SK-N-SH (cell line): ENCODE results near the gene ALOXE3. TPM values are rescaled to one million over a fixed set of nuclear protein-coding genes. Genes with fewer than 3 reads are reported as not detected.

Experiments used
- CTCF ChIA-PET: fragments of 300-600, 350-600 bp; formaldehyde crosslinking; extraction: SDS; loops from one replicate; lab custom pipeline; 2021; lab: Yijun Ruan, JAX
- POLR2A ChIA-PET: fragments of 350-600 bp; sonication (Branson Sonifier 250); formaldehyde crosslinking; extraction: SDS; loops from one replicate; lab custom pipeline; 2020; ENCODE audit warnings: antibody characterized with exemption, inconsistent platforms; lab: Yijun Ruan, JAX
- DNase-seq: peaks from one replicate; pipeline ENCODE4 v3.0.0; 2012
- H2AFZ ChIP-seq: fragments of 200-600 bp; sonication (generic); 2 replicates; pipeline ENCODE4 v1.8.1; 2016; ENCODE audit warnings: antibody characterized with exemption, mild to moderate bottlenecking, low read depth
- H3F3A ChIP-seq: fragments of 200-600 bp; sonication (generic); replicated peaks from 2 replicates; pipeline ENCODE3; 2016; ENCODE audit warnings: antibody characterized with exemption, mild to moderate bottlenecking; ENCODE audit not compliant: insufficient read depth
- H3K27ac ChIP-seq, 2 experiments: fragments of 200-500 bp in 1 of 2; fragments of 200-600 bp in 1 of 2; sonication (Bioruptor generic) in 1 of 2; sonication (generic), shearing (Covaris generic) in 1 of 2; 2 replicates each; pipeline versions ENCODE4 v1.5.1 to v1.6.1; 2014 to 2016; ENCODE audit warnings: low read depth in 2 of 2, inconsistent platforms in 1 of 2, low read length in 1 of 2, mild to moderate bottlenecking in 1 of 2, mixed read lengths in 1 of 2
- H3K27me3 ChIP-seq: fragments of 200-600 bp; sonication (generic), shearing (Covaris generic); 2 replicates; pipeline ENCODE4 v1.6.1; 2016; ENCODE audit warnings: mixed run types; ENCODE audit not compliant: insufficient read depth
- H3K36me3 ChIP-seq, 2 experiments: fragments of 200-500 bp in 1 of 2; fragments of 200-600 bp in 1 of 2; sonication (Bioruptor generic) in 1 of 2; sonication (generic) in 1 of 2; replicated peaks in 1 of 2; 2 replicates each; pipeline versions ENCODE3 to v1.5.1; 2014 to 2016; ENCODE audit warnings: low read length in 1 of 2, mild to moderate bottlenecking in 1 of 2; ENCODE audit not compliant: insufficient read depth in 2 of 2, control insufficient read depth in 1 of 2
- H3K4me1 ChIP-seq, 2 experiments: fragments of 200-500 bp in 1 of 2; fragments of 200-600 bp in 1 of 2; sonication (Bioruptor generic) in 1 of 2; sonication (generic), shearing (Covaris generic) in 1 of 2; 2 replicates each; pipeline versions ENCODE4 v1.5.1 to v1.6.1; 2014 to 2016; ENCODE audit warnings: low read depth in 1 of 2, low read length in 1 of 2, mixed run types in 1 of 2; ENCODE audit not compliant: insufficient read depth in 2 of 2, control insufficient read depth in 1 of 2
- H3K4me2 ChIP-seq: fragments of 200-600 bp; sonication (generic), shearing (Covaris generic); 2 replicates; pipeline ENCODE4 v1.6.1; 2017; ENCODE audit warnings: mixed run types
- H3K4me3 ChIP-seq, 2 experiments: fragments of 200-500 bp in 1 of 2; fragments of 200-600 bp in 1 of 2; sonication (Bioruptor generic) in 1 of 2; sonication (generic), shearing (Covaris generic) in 1 of 2; 2 replicates each; pipeline versions ENCODE4 v1.5.1 to v1.8.1; 2014 to 2016; ENCODE audit warnings: low read depth in 2 of 2, inconsistent platforms in 1 of 2, low read length in 1 of 2, mild to moderate bottlenecking in 1 of 2, mixed read lengths in 1 of 2, moderate library complexity in 1 of 2
- H3K79me2 ChIP-seq: fragments of 200-600 bp; sonication (generic); 2 replicates; pipeline ENCODE4 v1.8.1; 2017; ENCODE audit warnings: mild to moderate bottlenecking; ENCODE audit not compliant: insufficient read depth
- H3K9ac ChIP-seq: fragments of 200-600 bp; sonication (generic); 2 replicates; pipeline ENCODE4 v1.6.1; 2017; ENCODE audit warnings: mixed run types
- H3K9me2 ChIP-seq: fragments of 200-600 bp; sonication (generic); 2 replicates; pipeline ENCODE4 v1.6.1; 2017; ENCODE audit warnings: mixed run types
- H3K9me3 ChIP-seq: fragments of 200-600 bp; sonication (generic); 2 replicates; pipeline ENCODE4 v1.6.1; 2017; ENCODE audit warnings: mixed run types, mild to moderate bottlenecking, moderate library complexity
- H4K20me1 ChIP-seq: fragments of 200-600 bp; sonication (generic); 2 replicates; pipeline ENCODE4 v1.6.1; 2017; ENCODE audit warnings: mild to moderate bottlenecking, mixed run types; ENCODE audit not compliant: insufficient read depth
- CTCF ChIP-seq: fragments of 200-600 bp; sonication (generic); IDR thresholded peaks from 2 replicates; pipeline ENCODE4 v1.6.1; 2017; ENCODE audit warnings: antibody characterized with exemption, mild to moderate bottlenecking, moderate library complexity
- EZH2phosphoT487 ChIP-seq: fragments of 200-600 bp; sonication (generic); IDR thresholded peaks from 2 replicates; pipeline ENCODE4 v1.6.1; 2017; ENCODE audit warnings: low read depth, mixed run types, mild to moderate bottlenecking, antibody characterized with exemption, moderate library complexity, borderline replicate concordance
- IRF3 ChIP-seq: fragments of 150-350 bp; IDR thresholded peaks from 2 replicates; pipeline ENCODE4 v1.6.1; 2016; ENCODE audit warnings: mild to moderate bottlenecking, low read depth, low read length
- JUND ChIP-seq: IDR thresholded peaks from 2 replicates; pipeline ENCODE4 v1.4.0; 2012
- MAX ChIP-seq: IDR thresholded peaks from 2 replicates; pipeline ENCODE4 v1.4.0; 2012; ENCODE audit warnings: low read depth
- MXI1 ChIP-seq: IDR thresholded peaks from 2 replicates; pipeline ENCODE4 v1.6.1; 2012; ENCODE audit warnings: mild to moderate bottlenecking, low read depth, low read length, improper control_type of control experiment
- NFIC ChIP-seq: IDR thresholded peaks from 2 replicates; pipeline ENCODE4 v1.4.0; 2012; ENCODE audit warnings: borderline replicate concordance
- NRF1 ChIP-seq: IDR thresholded peaks from 2 replicates; pipeline ENCODE4 v1.6.1; 2012; ENCODE audit warnings: low read depth, mild to moderate bottlenecking, low read length
- RAD21 ChIP-seq: IDR thresholded peaks from 2 replicates; pipeline ENCODE4 v1.6.1; 2012; ENCODE audit warnings: mild to moderate bottlenecking, low read length
- RCOR1 ChIP-seq: fragments of 150-350 bp; IDR thresholded peaks from 2 replicates; pipeline ENCODE4 v1.6.1; 2017; ENCODE audit warnings: antibody characterized with exemption, low read length
- REST ChIP-seq: IDR thresholded peaks from 2 replicates; pipeline ENCODE4 v1.6.1; 2012; ENCODE audit warnings: mild to moderate bottlenecking, low read depth, low read length, moderate library complexity
- RFX5 ChIP-seq: IDR thresholded peaks from 2 replicates; pipeline ENCODE4 v1.6.1; 2012; ENCODE audit warnings: mild to moderate bottlenecking, improper control_type of control experiment, low read length
- RXRA ChIP-seq: IDR thresholded peaks from 2 replicates; pipeline ENCODE4 v1.4.0; 2012; ENCODE audit warnings: low read depth, mild to moderate bottlenecking, borderline replicate concordance
- SIN3A ChIP-seq: IDR thresholded peaks from 2 replicates; pipeline ENCODE4 v1.6.1; 2012; ENCODE audit warnings: low read depth, mild to moderate bottlenecking, low read length, moderate library complexity, borderline replicate concordance
- SMC3 ChIP-seq: IDR thresholded peaks from 2 replicates; pipeline ENCODE4 v1.6.1; 2012; ENCODE audit warnings: low read depth, low read length, improper control_type of control experiment
- USF1 ChIP-seq: IDR thresholded peaks from 2 replicates; pipeline ENCODE4 v1.4.0; 2012; ENCODE audit warnings: low read depth, borderline replicate concordance
- USF2 ChIP-seq: fragments of 150-350 bp; IDR thresholded peaks from 2 replicates; pipeline ENCODE4 v1.6.1; 2017; ENCODE audit warnings: antibody characterized with exemption, low read length, low read depth, borderline replicate concordance
- YY1 ChIP-seq: IDR thresholded peaks from 2 replicates; pipeline ENCODE4 v1.4.0; 2012; ENCODE audit warnings: low read depth, mild to moderate bottlenecking
- ZBTB33 ChIP-seq: IDR thresholded peaks from 2 replicates; pipeline ENCODE4 v1.4.0; 2012; ENCODE audit warnings: low read depth, borderline replicate concordance
- WGBS: methylation state at CpG from one replicate; pipeline ENCODE4 v1.1.6; 2017; ENCODE audit warnings: low lambda C conversion rate; 5-methylcytosine and 5-hydroxymethylcytosine counted together
- polyA plus RNA-seq, 3 experiments: library from polyadenylated mRNA; depleted of rRNA; stranded (reverse); fragments of >200 nt; gene quantifications; 2 replicates each; pipeline ENCODE4 v1.2.3, GENCODE V29; 2012

ALOXE3 gene
- polyA plus RNA-seq, 1 of the 3 experiments (the other 2 are of a cell fraction) = 0.46 TPM

GRCh38 chr17:8057691-8058114 is 60.6 kb downstream of the ALOXE3 start:
- Histone ChIP-seq H3K4me2 (peak overlapping the region; percentile 58; the same call in 1 of the 2 replicates), H3F3A (no peaks in the 10 kb centered on the region), H3K79me2 (no peaks in the 10 kb centered on the region), H3K9me3 (no peaks in the 10 kb centered on the region), H3K27ac (no peak overlapping the region), H3K4me3 (peak overlapping the region; percentile 29 to 50; a peak in 3 of 4 replicates), H3K9ac (no peak overlapping the region), H2AFZ (peak overlapping the region; percentile 77; the same call in 1 of the 2 replicates), H3K27me3 (peaks cover 33% of the 10 kb centered on the region), H3K36me3 (no peaks in the 10 kb centered on the region), H3K4me1 (peaks cover 4 to 7% of the 10 kb centered on the region in 2 experiments; a peak in 2 of 4 replicates), H3K9me2 (no peaks in the 10 kb centered on the region), H4K20me1 (no peaks in the 10 kb centered on the region)
- DNase-seq = peak; percentile 80
- CTCF ChIA-PET = interaction anchor here (0.7 to 8.9 kb wide), 48 partner anchors 8 to 315 kb away, joined by 3 to 390 read pairs (median 6); partner anchors contain the start of genes ALOX12B, ALOXE3, CNTROB and NAA38
- TF ChIP-seq IRF3 = no peak
- TF ChIP-seq USF2 = no peak
- no peak for TF ChIP-seq YY1
- TF ChIP-seq NFIC = no peak
- TF ChIP-seq RFX5 = 0 out of 2 replicates have a peak, but pooled peaks have one; percentile 11
- TF ChIP-seq RXRA = no peak
- TF ChIP-seq NRF1 = no peak
- TF ChIP-seq JUND = no peak
- TF ChIP-seq USF1 = no peak
- no peak for TF ChIP-seq EZH2phosphoT487
- no peak for TF ChIP-seq ZBTB33
- peak; percentile 56 for TF ChIP-seq MAX
- no peak; the same call in 1 of the 2 replicates for TF ChIP-seq RCOR1
- peak; percentile 77 for TF ChIP-seq MXI1
- TF ChIP-seq REST = no peak
- peak; percentile 75 for TF ChIP-seq CTCF
- TF ChIP-seq RAD21 = peak; percentile 91
- peak; percentile 75 for TF ChIP-seq SMC3
- TF ChIP-seq SIN3A = no peak
- under 1% methylated on average over 14 of the region's 14 CpGs for WGBS
- POLR2A ChIA-PET = interaction anchor here (0.6 kb wide), 1 partner anchor 68 kb away, joined by 3 read pairs; no protein-coding TSS in a partner anchor
